ENCODE results near the gene ARHGAP33. TPM values are rescaled to one million over a fixed set of nuclear protein-coding genes. Genes with fewer than 3 reads are reported as not detected.

Gene ARHGAP33
- total and polyA plus RNA-seq, 2 of the 4 experiments (the other 2 are of a cell fraction): 0.72 to 11.9 TPM

GRCh38 chr19:35748106-35749020 is 27.0 kb upstream of the ARHGAP33 start, which contains the start of gene LIN37 (continued):
- TF ChIP-seq CTCF (conservative IDR thresholded peaks at IDR 0.05; ENCODE audit: low read depth, low read length) (no peak), RCOR1 (IDR thresholded peaks at IDR 0.05; ENCODE audit: insufficient replicate concordance, low read length) (no peak)

GRCh38 chr19:35750167-35750566 is 25.2 kb upstream of the ARHGAP33 start:
- Histone ChIP-seq H4K91ac (ENCODE audit: insufficient read depth, low read depth, low read length) (no peak overlapping the region), H2AK9ac (replicated peaks; ENCODE audit: low read depth, low read length, poor library complexity) (no peak overlapping the region), H3K9ac (ENCODE audit: low read depth, low read length) (no peak overlapping the region), H4K8ac (ENCODE audit: low read depth in 2 of 2, low read length in 2 of 2) (no peak overlapping the region), H2BK15ac (ENCODE audit: low read depth, low read length) (no peak overlapping the region), H3K4ac (ENCODE audit: low read depth, low read length) (no peak overlapping the region), H2BK120ac (ENCODE audit: low read depth, low read length) (no peak overlapping the region), H3K79me1 (ENCODE audit: low read depth in 1 of 2, low read length in 2 of 2) (peaks cover 11 to 70% of the 10 kb centered on the region in 2 experiments; a peak in 3 of 4 replicates), H4K5ac (ENCODE audit: low read depth, low read length) (no peak overlapping the region), H3K56ac (ENCODE audit: extremely low read depth, insufficient read depth, low read length) (no peak overlapping the region), H3K9me3 (ENCODE audit: control insufficient read depth, insufficient read depth, low read length) (no peaks in the 10 kb centered on the region), H3K36me3 (ENCODE audit: control insufficient read depth, insufficient read depth, low read length) (peaks cover 28% of the 10 kb centered on the region; the same call in 1 of the 2 replicates), H3K4me2 (ENCODE audit: low read depth, low read length) (no peak overlapping the region), H3K14ac (replicated peaks; ENCODE audit: low read depth, low read length) (no peak overlapping the region), H3K27me3 (ENCODE audit: control insufficient read depth, insufficient read depth, low read length) (no peaks in the 10 kb centered on the region), H3K9me1 (ENCODE audit: insufficient read depth, low read length) (0 out of 2 replicates have a peak, but pooled peaks cover 7% of the 10 kb centered on the region), H2AFZ (replicated peaks; ENCODE audit: low read length, poor library complexity) (no peak overlapping the region), H3K27ac (ENCODE audit: insufficient read depth, low read length) (no peak overlapping the region), H3K4me1 (ENCODE audit: control insufficient read depth, insufficient read depth, low read length) (peaks cover 5% of the 10 kb centered on the region), H2AK5ac (ENCODE audit: low read depth, low read length) (no peak overlapping the region; the same call in 1 of the 2 replicates), H2BK20ac (ENCODE audit: low read depth, low read length) (no peak overlapping the region), H3K18ac (ENCODE audit: low read depth, low read length) (no peak overlapping the region), H3K4me3 (ENCODE audit: insufficient read depth, low read depth, low read length) (no peak overlapping the region), H2BK5ac (ENCODE audit: low read depth, low read length, poor library complexity, severe bottlenecking) (no peak overlapping the region), H3K23ac (ENCODE audit: low read depth, low read length) (no peak overlapping the region), H4K20me1 (ENCODE audit: insufficient read depth, low read length) (peaks cover 3% of the 10 kb centered on the region; the same call in 1 of the 2 replicates)
- ChIA-PET CTCF (no interaction called here), POLR2A (ENCODE audit: unreplicated experiment) (no interaction called here)
- TF ChIP-seq NFE2L2 (IDR thresholded peaks at IDR 0.05; ENCODE audit: low read depth, low read length) (no peak), SMC3 (IDR thresholded peaks at IDR 0.05; ENCODE audit: low read depth, low read length) (no peak), RAD21 (IDR thresholded peaks at IDR 0.05; ENCODE audit: low read length) (no peak), RFX5 (IDR thresholded peaks at IDR 0.05; ENCODE audit: low read depth, low read length) (no peak), USF2 (IDR thresholded peaks at IDR 0.05; ENCODE audit: low read depth, low read length) (no peak)
- in situ Hi-C loops (cut with MboI; ENCODE audit: low sequenced_read_pairs): no loop called here
- DNase-seq: no peak
- no CpG with 5 or more reads among the region's 5 CpGs for WGBS, 2 experiments (ENCODE audit: extremely low coverage in 2 of 2, insufficient read length in 1 of 2)
- intact Hi-C loops (cut with micrococcal nuclease): no loop called here
- BruUV-seq (replicated peaks): no TSS peak
- ATAC-seq (ENCODE audit: low read depth): no peak
- dilution Hi-C loops (cut with HindIII; ENCODE audit: low sequenced_read_pairs, unreplicated experiment): no loop called here

Measured in IMR-90 (cell line).